Stimulated activated CD8-positive, alpha-beta memory T cell treated with anti-CD3 and anti-CD28 coated beads, Interleukin-12 subunit alpha, Interleukin-12 subunit beta, amount 100 ng/mL, for 1 hour (primary cell): Measurements from ENCODE around the gene MACF1.
"Not testable (repeated sequence)": the region's sequence is repeated elsewhere in the genome, so short reads cannot be mapped to it uniquely, and the experiment has no call there.

Source experiments
- DNase-seq: peaks from one replicate; pipeline ENCODE4 v3.0.0-alpha.2; 2020; ENCODE audit warnings: low read depth

Gene MACF1

DNA sequence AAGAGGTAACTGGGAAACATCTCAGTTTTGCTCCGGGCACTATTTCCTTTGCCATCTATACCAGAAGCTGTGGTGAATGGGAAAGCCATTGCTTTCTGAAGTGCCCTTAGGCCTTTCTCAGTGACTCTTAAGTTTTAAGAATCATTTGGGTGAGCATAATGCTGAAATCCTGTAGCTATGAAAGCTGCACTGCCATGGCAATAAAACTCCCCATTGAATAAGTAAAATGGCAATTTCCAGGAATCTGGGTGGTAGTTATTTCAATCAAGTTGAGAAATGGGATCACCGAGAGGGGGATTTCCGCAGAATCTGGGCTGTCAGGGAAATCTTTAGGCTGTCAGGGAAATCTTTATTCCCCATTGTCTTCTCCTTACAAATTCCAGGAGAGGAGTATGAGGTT lies 26.8 kb upstream of the MACF1 start:
- DNase-seq = no peak

DNA sequence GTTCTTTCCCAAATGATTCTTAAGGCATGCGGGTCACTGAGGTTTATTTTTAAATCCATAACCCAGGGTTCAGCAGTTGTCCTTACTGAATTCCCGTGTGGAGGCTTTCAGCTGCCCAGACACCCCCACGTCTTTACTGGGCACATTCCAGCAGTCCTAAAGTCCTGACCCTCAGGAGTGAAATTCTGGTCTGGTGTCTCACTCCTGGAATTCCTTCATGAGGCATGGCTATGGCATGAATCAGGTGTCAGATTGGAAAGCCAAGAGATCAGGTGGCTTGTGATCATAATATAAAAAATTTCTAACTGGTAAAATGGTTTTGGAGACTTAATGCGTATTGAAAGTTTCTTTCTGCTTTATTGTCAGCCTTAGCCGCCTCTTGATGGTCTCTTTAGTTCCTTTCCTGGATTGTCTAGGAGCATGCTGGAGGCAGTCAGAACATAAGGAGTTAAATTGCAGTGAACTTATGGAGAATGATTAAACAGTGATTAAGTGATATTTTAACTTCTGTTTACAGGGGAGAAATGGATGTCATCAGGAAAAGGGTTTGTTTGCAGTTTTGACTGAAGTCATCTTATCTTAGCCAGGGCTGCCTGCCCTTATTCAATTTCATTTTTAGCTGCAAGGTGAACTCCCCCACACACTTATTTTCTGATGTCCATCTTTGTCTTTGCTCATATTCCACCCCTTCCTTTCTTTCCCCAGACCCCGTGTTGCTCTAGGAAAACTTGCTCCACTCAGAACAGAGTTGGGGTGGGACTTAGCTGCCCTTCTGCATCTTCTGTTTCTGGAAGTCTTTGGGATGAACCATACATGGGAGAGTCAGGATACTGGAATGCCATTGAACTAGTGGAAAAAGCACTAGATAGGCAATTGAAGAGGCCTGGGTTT lies 25.7 kb upstream of the MACF1 start:
- DNase-seq = no peak

DNA sequence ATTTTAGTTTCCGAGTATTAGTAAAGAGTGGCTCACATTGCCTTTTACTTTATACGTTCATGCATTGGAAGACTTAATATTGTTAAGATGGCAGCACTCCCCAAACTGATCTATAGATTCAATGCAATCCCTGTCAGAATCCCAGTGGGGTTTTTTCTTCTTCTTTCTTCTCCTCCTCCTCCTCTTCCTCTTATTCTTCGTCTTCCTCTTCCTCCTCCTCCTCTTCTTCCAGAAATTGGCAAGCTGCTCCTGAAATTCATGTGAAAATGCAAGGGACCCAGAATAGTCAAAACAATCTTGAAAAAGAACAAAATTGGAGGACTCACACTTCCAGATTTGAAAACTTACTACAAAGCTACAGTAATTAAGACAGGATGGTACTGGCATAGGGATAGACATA lies 23.2 kb upstream of the MACF1 start:
- DNase-seq = no peak

GRCh38 chr1:39182804-39183203 lies 21.7 kb upstream of the MACF1 start:
- DNase-seq = no peak

GRCh38 chr1:39183503-39184353 lies 20.8 kb upstream of the MACF1 start:
- peak; percentile 71 for DNase-seq

DNA sequence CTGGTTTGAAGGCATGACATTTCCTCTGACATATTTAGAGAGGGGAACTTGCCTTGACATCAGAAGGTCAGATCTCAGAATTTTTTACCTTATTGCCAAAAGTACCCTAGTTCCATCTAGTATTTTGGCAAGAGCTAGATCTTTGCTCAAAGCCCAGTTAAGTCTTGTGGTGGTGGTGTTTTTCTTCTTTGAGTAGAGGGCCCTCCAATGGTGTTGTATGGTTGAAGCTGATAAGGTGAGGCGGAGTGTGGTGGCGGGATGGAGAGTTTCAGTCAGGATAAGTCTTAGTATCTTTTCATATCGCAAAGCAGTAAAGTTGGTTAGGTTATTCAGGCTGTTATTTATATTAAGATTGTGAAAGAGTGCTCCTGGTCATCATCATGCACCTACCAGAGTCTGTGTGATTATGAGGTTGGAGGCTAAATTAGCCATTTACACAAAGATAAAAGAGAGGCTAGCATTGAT lies 20.1 kb upstream of the MACF1 start:
- no peak for DNase-seq

- no peak for DNase-seq
These were observed 17.0 kb upstream of the MACF1 start for GRCh38 chr1:39187275-39188046.

- DNase-seq = no peak
These were observed 14.9 kb upstream of the MACF1 start for GRCh38 chr1:39189592-39190041.

DNA sequence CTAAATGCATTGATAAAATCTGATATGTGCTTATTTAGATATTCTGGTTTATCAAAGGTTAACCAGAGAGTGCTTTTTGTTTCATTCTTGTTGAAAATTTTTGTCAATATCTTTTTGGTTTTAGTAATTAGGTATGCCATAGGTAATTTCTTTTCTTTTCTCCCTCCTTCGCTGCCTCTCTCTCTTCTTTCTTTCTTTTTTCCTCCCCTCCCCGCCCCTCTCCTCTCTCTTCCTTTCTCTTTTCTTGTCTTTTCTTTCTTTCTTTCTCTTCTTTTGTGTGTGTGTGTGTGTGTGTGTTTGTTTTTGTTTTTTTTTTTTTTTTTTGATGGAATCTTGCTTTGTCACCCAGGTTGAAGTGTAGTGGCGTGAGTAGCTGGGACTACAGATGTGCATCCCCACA lies 14.4 kb upstream of the MACF1 start:
- no peak for DNase-seq

DNA sequence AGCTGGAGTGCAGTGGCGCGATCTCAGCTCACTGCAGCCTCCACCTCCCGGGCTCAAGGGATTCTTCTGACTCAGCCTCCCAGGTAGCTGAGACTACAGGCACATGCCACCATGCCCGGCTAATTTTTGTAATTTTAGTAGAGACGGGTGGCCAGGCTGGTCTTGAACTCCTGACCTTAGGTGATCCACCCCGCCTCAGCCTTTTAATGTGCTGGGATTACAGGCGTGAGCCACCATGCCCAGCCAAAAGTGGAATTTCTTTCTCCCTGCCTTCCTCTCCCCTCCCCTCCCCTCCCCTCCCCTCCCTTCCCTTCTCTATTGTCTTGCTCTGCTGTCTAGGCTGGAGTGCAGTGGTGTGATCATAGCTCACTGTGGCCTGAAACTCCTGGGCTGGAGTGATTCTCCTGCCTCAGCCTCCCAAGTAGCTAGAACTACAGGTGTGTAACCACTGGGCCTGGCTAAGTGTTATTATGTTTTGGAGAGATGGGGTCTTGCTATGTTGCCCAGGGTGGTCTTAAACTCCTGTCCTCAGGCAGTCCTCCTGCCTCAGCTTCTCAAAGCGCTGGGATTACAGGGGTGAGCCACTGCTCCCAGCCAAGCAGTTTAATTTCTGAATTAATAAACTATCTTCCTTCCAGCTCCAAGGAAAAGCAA lies 10.0 kb upstream of the MACF1 start:
- no peak for DNase-seq

DNA sequence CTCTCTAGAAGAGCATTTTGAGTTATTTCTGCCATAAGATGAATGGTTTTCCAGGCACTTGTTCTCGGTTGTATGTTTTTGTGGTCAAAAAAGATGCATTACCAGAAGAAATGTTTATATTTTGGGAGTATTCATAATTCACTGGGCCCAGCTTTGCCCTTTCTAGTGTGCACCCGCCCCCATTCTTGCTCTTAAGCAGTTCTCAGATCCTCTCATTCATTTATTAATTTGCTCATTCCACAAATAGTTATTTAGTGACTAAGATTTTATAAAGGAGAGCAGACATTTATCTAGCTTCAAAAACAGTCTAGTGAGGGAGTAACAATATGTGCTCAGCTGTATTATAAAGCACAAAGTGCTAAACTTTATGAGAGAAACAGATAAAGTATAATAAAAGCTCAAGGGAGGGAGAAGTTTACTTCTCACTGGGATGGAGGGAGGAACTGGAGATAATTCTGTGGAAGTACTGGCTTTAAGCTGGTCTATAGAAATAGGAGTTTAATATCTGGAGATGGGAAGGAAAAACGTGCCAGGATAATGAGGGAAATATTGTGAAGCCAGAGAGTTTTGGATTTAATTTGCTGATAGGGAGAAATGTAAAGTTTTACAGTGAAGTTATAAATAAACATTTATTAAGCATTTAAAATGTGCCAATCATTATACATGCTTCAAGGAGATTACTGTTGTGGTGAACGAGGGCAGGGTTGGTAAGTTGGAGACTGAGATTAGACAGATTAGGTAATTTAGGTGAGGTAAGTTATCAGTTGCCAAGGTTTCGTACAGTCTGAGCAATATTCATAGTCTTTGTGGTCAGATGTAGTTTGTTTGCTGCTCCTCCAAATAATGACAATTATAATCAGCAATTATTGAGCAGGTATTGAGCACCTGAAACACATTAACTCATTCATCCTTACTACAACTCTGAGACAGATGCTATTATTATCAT lies 9.1 kb upstream of the MACF1 start:
- DNase-seq = no peak

DNA sequence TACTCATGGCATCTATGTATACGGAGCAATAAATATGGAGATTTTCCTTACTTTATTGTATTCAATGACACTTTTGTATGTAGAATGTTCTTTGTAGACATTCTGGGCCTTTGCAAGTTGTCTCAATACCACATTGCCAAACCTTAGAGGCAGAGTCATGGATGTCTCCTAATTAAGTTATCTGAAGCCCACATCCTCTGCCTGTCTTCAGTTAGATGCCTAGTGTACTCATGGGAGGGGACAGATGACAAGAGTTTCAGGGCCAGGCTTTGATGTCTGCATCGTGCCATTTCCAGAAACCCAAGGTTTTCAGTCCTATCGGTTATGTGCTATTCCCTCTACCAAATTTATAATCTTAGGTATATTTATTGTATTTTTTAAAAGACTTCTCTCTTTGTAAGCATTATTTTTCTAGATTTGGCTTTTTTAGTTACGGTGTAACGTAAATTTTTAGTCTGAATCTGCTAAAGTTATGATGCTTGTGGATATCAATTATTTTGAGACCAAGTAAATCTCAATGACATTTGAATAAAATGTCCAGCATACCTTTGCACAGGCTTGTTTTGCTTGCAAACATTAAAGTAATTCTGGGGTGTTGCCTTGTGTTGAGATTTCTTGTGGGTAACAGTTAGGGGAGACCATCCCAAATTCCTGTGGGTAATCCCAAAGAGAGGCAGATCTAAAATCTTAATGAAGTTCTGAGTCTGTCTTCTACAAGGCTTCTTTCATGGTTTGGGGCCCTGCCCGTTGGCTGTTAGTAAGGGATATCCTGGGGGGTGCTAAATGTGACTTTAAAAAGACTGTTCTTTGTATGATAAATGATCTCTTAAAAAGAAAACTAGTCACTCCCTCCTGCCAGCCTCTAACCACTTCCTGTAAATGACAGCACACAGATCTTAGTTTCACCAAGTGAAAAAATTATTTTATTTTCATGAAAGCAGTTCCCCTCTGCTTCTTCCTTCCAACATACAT lies 8.0 kb upstream of the MACF1 start:
- DNase-seq = peak; percentile 52

DNA sequence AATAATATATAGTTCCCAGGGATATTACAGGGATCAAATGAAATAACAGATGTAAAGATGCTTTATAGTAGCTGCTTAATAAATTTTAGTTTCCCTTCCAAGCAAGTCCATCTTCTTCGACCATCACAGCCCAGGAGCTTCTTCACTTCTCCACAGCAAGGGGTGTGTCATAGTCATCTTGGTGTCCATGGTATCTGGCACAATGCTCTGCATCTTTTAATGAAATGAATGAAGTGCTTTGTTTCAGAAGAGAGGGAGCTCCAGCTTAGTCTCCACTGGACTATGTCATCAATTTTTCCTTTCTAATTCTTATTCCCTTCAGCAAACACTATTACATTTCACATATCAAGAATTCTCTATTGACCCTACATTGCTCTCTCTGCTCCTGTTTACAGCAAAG lies 4.9 kb upstream of the MACF1 start:
- no peak for DNase-seq

DNA sequence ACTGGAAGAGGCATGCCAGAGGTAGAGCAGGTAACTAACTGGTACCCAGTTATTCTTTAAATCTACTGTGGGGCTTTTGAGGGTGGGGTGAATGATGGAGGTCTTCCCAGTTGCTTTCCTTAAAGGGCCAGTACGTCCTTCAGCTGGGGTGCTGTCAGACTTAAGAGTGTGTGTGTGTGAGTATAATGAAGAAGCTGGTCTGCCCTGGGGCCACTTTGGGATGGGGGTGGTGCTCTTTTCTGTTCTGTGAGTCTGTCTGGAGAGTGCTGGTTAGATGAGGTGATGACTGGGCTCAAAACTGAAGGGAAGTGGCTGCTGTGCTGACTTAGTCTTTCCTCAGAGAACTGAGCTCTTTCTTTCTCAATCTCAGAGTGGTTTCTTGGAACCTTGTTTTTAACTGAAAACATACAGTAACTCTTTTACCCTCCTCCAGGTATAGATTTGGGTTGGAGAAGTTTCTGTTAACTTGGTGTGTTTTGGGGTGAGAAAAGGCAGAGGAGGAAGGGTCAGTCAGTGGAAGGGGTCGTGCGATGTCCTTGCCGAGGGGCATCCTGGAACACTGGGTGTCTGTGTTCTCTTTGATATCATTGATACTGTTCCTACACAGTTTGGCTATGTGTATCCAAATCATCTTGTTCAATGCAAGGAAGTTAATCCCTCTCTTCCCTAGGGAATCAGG lies 746 bp downstream of the MACF1 start:
- peak; percentile 50 for DNase-seq

DNA sequence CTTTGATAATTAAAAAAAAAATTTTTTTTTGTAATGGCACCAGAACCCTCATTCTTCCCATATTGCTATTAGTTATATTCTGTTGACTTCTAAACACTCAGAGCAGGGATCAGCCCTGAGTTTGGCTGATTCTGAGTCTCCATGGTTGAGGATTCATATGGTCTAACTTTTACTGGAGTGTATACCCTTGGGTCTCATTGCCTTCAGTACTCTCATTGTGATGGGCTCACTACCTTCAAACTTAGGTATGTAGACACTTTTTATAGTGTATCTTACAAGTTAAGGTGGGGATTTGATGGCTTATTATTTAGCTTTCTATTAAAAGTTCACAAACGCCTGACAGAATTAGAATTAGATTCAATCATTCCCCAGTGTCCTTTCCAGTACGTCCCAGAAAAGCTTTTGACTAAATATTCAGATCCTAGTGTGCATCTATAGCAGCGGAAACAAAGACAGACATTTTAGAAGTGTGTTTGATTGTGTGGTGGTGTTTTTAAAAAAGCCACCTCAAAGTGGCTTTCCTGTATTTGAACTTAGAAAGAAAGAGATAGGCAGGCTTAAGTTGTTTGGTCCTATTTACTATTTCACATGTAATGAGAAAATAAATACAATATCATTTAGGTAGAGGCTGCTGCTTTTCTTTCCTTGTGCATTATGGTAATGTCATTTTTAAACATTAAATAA lies 1.4 kb downstream of the MACF1 start:
- DNase-seq = no peak

- not testable (repeated sequence) for DNase-seq
These were observed 3.9 kb downstream of the MACF1 start for GRCh38 chr1:39208360-39208759.

GRCh38 chr1:39210649-39211048 lies 6.2 kb downstream of the MACF1 start:
- no peak for DNase-seq

- DNase-seq = no peak
These were observed 8.0 kb downstream of the MACF1 start for GRCh38 chr1:39212499-39212898.
